ENCODE results near the gene OGDH.

DNA sequence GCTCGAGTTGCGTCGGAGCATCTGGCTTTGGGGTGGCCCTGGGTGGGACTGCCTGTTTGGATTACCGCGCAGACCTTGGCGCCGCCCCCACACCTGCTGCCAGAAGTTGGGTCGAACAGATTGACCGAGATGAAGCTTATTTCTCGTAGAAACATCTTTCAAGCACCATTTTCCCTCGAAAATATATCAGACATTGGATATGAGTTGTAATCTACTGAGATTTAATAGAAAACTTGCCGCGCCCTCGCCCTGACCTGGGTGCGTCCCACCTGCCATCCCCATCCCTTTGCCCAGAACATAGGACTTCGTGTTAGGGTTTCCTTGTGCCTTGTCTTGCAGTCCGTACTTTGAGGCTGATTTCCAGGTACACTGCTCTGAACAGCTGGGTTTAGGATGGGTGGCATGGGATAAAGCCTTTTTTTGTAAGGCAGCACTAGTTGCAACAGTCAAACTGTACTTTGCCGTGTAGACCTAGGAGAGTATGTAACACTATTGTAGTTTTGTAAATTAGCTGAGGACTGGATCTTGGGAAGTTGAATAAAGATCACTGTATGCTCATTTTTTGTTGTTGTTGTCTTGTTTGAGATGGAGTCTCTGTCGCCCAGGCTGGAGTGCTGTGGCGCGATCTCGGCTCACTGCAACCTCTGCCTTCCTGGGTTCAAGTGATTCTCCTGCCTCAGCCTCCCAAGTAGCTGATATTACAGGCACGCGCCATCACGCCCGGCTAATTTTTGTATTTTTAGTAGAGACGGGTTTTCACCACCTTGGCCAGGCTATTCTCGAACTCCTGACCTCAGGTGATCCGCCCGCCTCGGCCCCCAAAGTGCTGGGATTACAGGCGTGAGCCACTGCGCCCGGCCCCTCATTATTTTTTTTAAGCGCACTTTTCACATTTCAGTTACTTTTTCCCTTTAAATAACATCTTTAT lies 978 bp downstream of the OGDH start:
- TF ChIP-seq HOXA3 (CRISPR knock-in tag; IDR thresholded peaks at IDR 0.05) (no peak), ZMYM3 (CRISPR knock-in tag; IDR thresholded peaks at IDR 0.05) (no peak), GABPA (IDR thresholded peaks at IDR 0.05; ENCODE audit: low read depth, low read length) (no peak), GABPA (CRISPR knock-in tag; IDR thresholded peaks at IDR 0.05; ENCODE audit: low read depth) (0 out of 2 replicates have a peak, but pooled peaks have one; percentile 5), SYNCRIP (IDR thresholded peaks at IDR 0.05; ENCODE audit: insufficient read depth, low read depth, low read length) (no peak), POLR2A (IDR thresholded peaks at IDR 0.05; ENCODE audit: insufficient read depth in 1 of 2, low read depth in 2 of 2, low read length in 2 of 2) (no peak), NFRKB (IDR thresholded peaks at IDR 0.05) (no peak), ADNP (CRISPR knock-in tag; IDR thresholded peaks at IDR 0.05) (no peak), SIX1 (CRISPR knock-in tag; IDR thresholded peaks at IDR 0.05; ENCODE audit: borderline replicate concordance) (no peak), ATF7-NPFF (CRISPR knock-in tag; IDR thresholded peaks at IDR 0.05; ENCODE audit: low read depth) (no peak), NFYC (CRISPR knock-in tag; IDR thresholded peaks at IDR 0.05) (no peak), ZNF331 (CRISPR knock-in tag; IDR thresholded peaks at IDR 0.05) (no peak; the same call in 1 of the 2 replicates)
- TF ChIP-seq, protein P1, sequence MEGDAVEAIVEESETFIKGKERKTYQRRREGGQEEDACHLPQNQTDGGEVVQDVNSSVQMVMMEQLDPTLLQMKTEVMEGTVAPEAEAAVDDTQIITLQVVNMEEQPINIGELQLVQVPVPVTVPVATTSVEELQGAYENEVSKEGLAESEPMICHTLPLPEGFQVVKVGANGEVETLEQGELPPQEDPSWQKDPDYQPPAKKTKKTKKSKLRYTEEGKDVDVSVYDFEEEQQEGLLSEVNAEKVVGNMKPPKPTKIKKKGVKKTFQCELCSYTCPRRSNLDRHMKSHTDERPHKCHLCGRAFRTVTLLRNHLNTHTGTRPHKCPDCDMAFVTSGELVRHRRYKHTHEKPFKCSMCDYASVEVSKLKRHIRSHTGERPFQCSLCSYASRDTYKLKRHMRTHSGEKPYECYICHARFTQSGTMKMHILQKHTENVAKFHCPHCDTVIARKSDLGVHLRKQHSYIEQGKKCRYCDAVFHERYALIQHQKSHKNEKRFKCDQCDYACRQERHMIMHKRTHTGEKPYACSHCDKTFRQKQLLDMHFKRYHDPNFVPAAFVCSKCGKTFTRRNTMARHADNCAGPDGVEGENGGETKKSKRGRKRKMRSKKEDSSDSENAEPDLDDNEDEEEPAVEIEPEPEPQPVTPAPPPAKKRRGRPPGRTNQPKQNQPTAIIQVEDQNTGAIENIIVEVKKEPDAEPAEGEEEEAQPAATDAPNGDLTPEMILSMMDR (CRISPR knock-in tag; IDR thresholded peaks at IDR 0.05), result no peak
